Measurements from ENCODE around the gene RFT1.
A peak's percentile ranks its signal among the peaks of the same experiment; 100 is the strongest.

Gene RFT1

DNA sequence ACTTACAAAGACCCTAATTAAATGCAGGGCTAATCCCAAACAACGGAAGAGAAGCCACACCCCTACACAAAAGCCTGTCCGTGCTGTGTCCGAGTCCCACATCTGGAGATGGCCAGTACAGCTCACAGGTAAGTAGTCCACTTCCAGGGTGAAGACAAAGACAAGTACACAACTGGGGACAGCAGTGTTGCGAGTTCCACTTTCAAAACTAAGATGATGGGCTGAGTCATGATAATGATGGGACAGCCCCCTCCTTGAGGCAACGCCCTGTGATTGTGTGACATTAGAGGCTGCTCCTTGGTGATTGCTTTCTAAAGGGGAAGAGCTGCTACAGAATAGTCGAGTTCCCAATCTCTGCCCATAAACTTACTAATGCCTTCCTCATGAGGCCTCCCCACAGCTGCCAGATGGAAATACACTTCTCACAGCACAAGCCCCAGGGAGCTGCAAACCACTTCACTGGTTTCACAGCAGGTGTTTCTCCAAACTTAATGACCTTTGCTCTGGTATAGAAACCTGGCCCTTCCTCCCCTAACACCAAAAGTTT is 27.6 kb downstream of the RFT1 start:
- TF ChIP-seq JUND (IDR thresholded peaks at IDR 0.05; ENCODE audit: low read depth) = no peak
- in situ Hi-C loops (cut with HindIII; ENCODE audit: low pct_unique_long_range_greater_than_20kb, low sequenced_read_pairs) = no loop called here
- no peak for DNase-seq (ENCODE audit: low read depth in 1 of 2, low spot score in 1 of 2)

DNA sequence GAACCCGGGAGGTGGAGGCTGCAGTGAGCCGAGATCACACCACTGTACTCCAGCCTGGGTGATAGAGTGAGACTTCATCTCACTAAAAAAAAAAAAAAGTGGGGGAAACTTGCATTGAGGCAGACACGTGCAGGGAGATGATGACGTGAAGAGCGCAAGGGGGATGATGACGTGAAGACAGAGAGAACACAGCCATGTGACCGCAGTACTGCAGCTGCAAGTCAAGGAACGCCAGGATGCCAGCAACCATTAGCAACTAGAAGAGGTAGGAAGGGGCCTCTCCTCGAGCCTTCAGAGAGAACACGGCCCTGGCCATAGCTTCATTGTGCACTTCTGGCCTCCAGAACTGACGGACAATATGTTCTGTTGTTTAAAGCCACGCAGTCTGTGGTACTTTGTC is 28.3 kb downstream of the RFT1 start:
- in situ Hi-C loops (cut with HindIII; ENCODE audit: low pct_unique_long_range_greater_than_20kb, low sequenced_read_pairs) = no loop called here
- DNase-seq (ENCODE audit: low read depth in 1 of 2, low spot score in 1 of 2) = no peak
- no peak for TF ChIP-seq JUND (IDR thresholded peaks at IDR 0.05; ENCODE audit: low read depth)

DNA sequence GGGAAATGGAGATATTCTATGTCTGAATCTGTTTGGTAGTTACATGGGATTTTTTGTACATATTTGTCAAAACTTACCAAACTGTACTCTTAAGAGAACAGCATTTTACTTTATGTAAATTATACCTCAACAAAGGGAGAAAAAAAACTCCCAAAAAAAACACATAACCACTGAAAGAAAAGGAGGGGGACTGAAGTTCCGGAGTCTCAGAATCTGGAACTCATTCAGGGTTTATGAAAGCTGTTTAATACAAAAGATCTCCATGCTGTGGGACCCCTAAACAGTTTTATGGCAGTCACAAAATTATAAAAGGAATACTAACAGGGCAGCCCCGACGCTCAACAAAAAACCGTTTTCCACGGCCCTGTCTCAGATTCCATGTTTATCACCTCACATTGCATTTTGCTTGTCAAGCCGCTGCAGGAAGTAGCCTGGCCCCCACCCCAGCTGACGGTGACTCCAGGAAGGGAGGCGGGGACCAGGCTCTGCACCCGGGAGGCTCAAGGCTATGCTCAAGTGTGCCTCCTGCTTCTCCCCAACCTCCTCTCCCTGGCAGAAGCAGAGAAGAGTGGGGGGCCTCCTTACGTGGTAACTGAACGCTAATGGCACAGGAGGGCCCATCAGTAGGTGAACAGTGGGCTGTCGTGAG is 29.3 kb downstream of the RFT1 start:
- DNase-seq (ENCODE audit: low read depth in 1 of 2, low spot score in 1 of 2) = no peak
- in situ Hi-C loops (cut with HindIII; ENCODE audit: low pct_unique_long_range_greater_than_20kb, low sequenced_read_pairs) = no loop called here
- no peak for TF ChIP-seq JUND (IDR thresholded peaks at IDR 0.05; ENCODE audit: low read depth)

DNA sequence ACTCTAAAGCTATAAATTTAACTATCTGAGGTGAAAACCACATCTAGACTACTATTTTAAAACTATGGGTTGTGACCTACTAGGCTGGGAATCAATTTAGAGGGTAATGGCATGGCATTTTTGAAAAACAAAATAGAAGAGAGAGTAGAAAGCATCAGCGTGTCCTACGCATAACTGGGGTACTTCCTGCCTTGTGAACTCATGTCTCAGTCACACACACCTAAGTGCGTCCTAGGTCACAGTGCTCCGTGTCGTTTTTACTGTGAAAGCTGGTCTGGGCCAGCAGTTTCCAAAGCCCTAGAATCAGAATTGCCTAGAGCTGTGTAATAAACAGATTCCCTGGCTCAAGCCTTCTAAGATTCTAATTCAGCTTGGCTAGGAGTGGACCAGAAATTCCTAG is 32.3 kb downstream of the RFT1 start:
- no peak for DNase-seq (ENCODE audit: low read depth in 1 of 2, low spot score in 1 of 2)
- TF ChIP-seq JUND (IDR thresholded peaks at IDR 0.05; ENCODE audit: low read depth) = no peak
- in situ Hi-C loops (cut with HindIII; ENCODE audit: low pct_unique_long_range_greater_than_20kb, low sequenced_read_pairs) = no loop called here

DNA sequence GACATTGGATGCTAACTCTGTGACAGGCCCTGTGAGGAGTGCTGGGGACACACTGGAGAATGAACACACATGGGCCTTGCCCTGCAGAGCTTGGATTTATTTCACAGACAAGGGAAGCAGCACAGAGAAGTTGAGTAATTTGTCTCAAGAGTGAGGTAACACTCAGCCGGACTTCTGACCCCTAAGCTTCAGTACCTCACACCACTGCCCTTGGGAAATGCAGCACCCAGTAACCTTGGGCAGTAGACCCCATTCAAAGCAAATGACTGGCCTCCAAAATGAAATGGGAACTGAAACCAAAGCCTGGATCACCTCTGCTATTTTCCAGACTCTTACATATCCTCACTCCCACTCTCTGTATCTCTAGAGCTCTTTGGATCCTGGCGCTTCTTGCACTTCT is 37.3 kb downstream of the RFT1 start:
- in situ Hi-C loops (cut with HindIII; ENCODE audit: low pct_unique_long_range_greater_than_20kb, low sequenced_read_pairs) = no loop called here
- no peak for DNase-seq (ENCODE audit: low read depth in 1 of 2, low spot score in 1 of 2)

DNA sequence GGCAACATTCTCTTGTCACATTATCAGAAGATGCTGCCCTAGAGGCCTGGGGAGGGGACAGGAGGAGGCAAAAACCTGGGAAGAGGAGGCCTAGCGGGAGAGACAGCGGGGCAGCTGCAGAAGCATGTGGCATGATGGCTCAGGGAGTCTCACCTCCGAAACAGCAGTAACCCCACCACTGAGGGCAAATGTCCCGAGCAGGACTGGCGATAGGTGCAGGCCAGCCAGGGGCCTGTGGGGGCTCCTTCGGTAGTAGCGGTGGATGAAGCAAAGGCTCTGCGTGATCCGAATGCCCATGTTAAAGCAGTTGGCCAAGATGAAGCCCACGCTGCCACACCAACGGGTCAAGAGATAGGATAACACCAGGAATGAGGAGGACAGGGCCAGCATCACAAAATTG is 38.0 kb downstream of the RFT1 start:
- in situ Hi-C loops (cut with HindIII; ENCODE audit: low pct_unique_long_range_greater_than_20kb, low sequenced_read_pairs) = no loop called here
- no peak for DNase-seq (ENCODE audit: low read depth in 1 of 2, low spot score in 1 of 2)
- TF ChIP-seq JUND (IDR thresholded peaks at IDR 0.05; ENCODE audit: low read depth) = no peak

More for the DNA sequence above, 37.3 kb downstream of the RFT1 start:
- no peak for TF ChIP-seq JUND (IDR thresholded peaks at IDR 0.05; ENCODE audit: low read depth)

DNA sequence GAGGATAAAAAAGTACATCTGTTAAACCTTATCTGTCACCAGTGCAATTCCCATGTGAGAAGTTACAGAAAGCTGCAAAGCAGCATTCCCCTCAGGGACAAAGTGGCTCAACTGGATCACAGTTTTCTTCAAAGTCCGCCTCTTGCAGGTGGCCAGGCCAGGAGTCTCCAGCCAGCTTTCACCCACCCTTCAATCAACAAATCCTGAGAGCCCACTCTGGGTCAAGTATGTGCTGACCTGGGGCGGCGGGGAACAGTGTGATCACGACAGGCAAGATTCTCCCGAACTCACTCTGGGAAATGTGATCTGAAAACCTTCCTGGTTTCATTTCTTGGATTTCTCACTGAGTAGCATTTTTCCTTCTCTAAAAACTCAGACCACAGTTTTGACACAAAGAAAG is 39.2 kb downstream of the RFT1 start:
- no peak for TF ChIP-seq JUND (IDR thresholded peaks at IDR 0.05; ENCODE audit: low read depth)
- DNase-seq (ENCODE audit: low read depth in 1 of 2, low spot score in 1 of 2) = no peak
- in situ Hi-C loops (cut with HindIII; ENCODE audit: low pct_unique_long_range_greater_than_20kb, low sequenced_read_pairs) = no loop called here

DNA sequence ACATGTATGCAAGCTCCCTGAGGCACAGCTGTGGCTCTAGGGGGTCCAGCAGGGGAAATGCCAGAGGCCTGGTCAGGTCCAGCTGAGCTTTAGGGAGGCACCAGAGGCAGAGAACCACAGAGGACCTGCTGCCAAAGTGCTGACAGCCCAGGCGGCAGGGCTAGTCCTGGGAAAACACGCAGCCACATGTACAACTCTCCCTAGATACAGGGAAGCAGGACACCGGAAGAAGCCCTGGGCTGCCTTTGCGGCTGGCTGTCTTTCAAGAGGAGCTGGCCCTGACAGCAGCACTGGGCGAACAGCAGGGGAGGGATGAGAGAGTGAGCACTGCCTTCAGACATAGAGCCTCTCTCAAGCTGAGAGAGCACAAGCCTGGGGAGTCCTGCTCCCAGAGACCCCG is 40.7 kb downstream of the RFT1 start:
- no peak for TF ChIP-seq JUND (IDR thresholded peaks at IDR 0.05; ENCODE audit: low read depth)
- no peak for DNase-seq (ENCODE audit: low read depth in 1 of 2, low spot score in 1 of 2)
- in situ Hi-C loops (cut with HindIII; ENCODE audit: low pct_unique_long_range_greater_than_20kb, low sequenced_read_pairs) = no loop called here

DNA sequence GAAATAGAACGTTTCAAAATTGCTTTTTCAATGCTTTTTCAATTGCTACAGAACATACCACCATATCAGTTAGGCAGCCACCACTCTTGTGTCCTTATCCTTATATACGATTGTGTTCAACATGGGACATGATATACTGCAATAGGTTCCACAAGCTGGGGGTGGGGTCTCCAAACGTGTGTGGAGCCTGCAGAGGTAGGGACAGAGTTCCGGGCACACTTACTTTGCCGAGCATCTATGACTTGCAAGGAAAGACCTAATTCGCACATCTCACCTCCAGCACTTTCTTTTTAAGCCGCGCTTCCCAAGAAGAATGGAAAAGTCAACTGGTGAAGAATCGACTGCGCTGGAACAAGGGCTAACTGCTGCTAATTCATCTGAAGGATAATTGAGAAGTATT is 44.8 kb downstream of the RFT1 start:
- DNase-seq (ENCODE audit: low read depth in 1 of 2, low spot score in 1 of 2) = no peak
- no peak for TF ChIP-seq JUND (IDR thresholded peaks at IDR 0.05; ENCODE audit: low read depth)
- in situ Hi-C loops (cut with HindIII; ENCODE audit: low pct_unique_long_range_greater_than_20kb, low sequenced_read_pairs) = no loop called here

DNA sequence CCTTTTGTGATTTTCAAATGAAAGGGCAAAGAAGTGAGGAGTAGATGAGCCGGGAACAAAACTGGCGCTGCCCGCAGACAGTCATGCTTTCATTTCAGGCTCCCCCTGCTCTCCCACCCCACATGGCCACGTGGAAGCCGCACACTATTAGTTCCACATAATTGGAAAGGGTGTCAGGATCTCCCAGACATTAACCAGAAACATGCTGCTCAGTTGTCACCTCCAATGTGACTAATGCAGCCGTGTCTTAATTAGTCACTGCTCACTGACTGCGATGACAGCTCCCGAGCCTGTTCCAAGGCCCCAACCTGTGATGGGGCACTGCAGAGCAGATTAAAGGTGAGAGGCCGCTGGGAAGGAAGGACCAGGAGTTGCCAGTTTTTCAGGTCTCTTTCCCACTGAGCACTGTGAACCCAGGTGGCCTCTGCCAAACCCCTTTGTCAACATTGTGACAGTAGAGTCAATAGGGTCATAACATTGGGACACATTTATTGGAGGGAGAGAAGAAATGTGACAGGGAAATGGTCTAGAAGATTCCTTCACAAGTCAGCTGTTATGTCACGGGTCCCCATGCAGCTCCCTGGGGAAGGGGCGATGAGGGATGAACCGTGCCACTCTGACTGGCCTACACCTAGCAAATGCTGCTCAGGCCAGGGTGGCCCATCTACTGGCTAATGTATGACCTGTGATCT is 45.8 kb downstream of the RFT1 start:
- TF ChIP-seq JUND (IDR thresholded peaks at IDR 0.05; ENCODE audit: low read depth) = no peak
- in situ Hi-C loops (cut with HindIII; ENCODE audit: low pct_unique_long_range_greater_than_20kb, low sequenced_read_pairs) = no loop called here
- peak in 1 of 2 experiments; percentile 40 for DNase-seq (ENCODE audit: low read depth in 1 of 2, low spot score in 1 of 2)

DNA sequence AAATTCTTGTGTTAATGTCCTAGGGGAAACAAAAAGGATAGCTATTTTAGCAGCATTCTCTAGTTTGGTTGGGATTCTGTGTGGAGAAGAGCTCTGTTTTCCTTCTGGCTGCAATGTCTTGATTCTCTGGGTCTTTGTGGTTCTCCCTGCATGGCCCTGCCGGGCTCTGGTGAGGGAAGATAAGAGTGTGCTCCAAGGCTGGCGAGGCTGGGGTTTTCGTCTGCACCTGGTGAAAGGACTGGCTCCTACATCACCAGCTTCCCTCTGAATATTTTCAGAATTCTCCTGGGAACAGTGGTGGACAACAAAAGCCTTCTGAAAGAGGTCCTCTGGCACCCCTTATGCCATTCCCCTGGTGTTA is 46.3 kb downstream of the RFT1 start:
- no peak for DNase-seq (ENCODE audit: low read depth in 1 of 2, low spot score in 1 of 2)
- in situ Hi-C loops (cut with HindIII; ENCODE audit: low pct_unique_long_range_greater_than_20kb, low sequenced_read_pairs) = no loop called here
- no peak for TF ChIP-seq JUND (IDR thresholded peaks at IDR 0.05; ENCODE audit: low read depth)

DNA sequence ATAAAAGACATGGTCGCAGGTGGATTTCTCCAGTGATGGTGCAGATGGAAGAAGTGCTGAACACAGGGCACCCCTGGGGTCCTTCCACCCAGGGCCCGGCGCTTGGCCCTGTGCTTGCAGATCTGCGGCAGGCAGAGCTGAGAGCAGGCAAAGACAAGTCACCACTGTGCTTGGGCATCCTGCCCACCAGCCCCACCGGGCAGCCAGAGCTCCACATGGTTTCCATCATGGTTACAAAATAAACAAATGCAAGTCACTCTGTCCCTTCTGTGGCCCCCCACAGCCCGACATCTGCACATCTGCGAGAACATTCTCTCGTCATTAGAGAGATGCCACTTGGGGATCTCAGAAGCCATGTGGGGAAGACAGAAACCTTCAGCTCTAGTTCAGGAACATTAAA is 46.7 kb downstream of the RFT1 start:
- TF ChIP-seq JUND (IDR thresholded peaks at IDR 0.05; ENCODE audit: low read depth) = no peak
- in situ Hi-C loops (cut with HindIII; ENCODE audit: low pct_unique_long_range_greater_than_20kb, low sequenced_read_pairs) = no loop called here
- no peak for DNase-seq (ENCODE audit: low read depth in 1 of 2, low spot score in 1 of 2)

DNA sequence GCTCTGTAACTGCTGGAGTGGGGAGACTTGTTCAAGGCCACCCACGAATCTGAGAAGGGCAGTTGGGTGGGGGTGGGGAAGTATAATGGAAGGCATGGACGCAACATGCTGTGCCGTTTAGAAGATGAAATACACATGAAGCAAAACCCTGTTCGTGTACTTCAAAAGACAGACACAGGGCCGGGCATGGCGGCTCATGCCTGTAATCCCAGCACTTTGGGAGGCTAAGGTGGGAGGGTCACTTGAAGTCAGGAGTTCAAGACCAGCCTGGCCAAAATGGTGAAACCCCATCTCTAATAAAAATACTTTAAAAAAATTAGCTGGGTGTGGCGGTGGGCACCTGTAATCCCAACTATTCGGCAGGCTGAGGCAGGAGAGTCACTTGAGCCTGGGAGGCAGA is 47.5 kb downstream of the RFT1 start:
- in situ Hi-C loops (cut with HindIII; ENCODE audit: low pct_unique_long_range_greater_than_20kb, low sequenced_read_pairs) = no loop called here
- no peak for TF ChIP-seq JUND (IDR thresholded peaks at IDR 0.05; ENCODE audit: low read depth)
- DNase-seq (ENCODE audit: low read depth in 1 of 2, low spot score in 1 of 2) = no peak
